GM10248 (cell line): Measurements from ENCODE around the gene FAM171A1.
"Not testable (repeated sequence)": the region's sequence is repeated elsewhere in the genome, so short reads cannot be mapped to it uniquely, and the experiment has no call there.

Source experiments
- CTCF ChIA-PET: fragments of 300-600 bp; sonication (Branson Sonifier 250); formaldehyde crosslinking; extraction: SDS; loops from one replicate; lab custom pipeline; 2021; ENCODE audit warnings: antibody characterized with exemption; lab: Yijun Ruan, JAX
- POLR2A ChIA-PET: fragments of 350-650 bp; sonication (Branson Sonifier 250); formaldehyde crosslinking; extraction: SDS; loops from one replicate; lab custom pipeline; 2020; ENCODE audit warnings: antibody characterized with exemption; lab: Yijun Ruan, JAX
- DNase-seq: peaks from one replicate; pipeline ENCODE4 v3.0.0; 2012; ENCODE audit errors: extremely low spot score
- CTCF ChIP-seq: IDR thresholded peaks from 2 replicates; pipeline ENCODE4 v1.5.1; 2012; ENCODE audit warnings: mild to moderate bottlenecking, low read depth; ENCODE audit errors: extremely low read depth, missing control alignments, control extremely low read depth

The FAM171A1 gene

GRCh38 chr10:15209827-15210509 lies 161.1 kb downstream of the FAM171A1 start:
- DNase-seq: peak; percentile 78
- peak; percentile 93 for TF ChIP-seq CTCF
- ChIA-PET POLR2A (no interaction called here), CTCF (interaction anchor here (0.7 to 1.8 kb wide), 13 partner anchors 8 to 161 kb away, joined by 3 to 10 read pairs (median 3); partner anchors contain the start of gene FAM171A1)

GRCh38 chr10:15208221-15208620 lies 162.9 kb downstream of the FAM171A1 start:
- ChIA-PET POLR2A (no interaction called here), CTCF (interaction anchor here (1.2 to 1.7 kb wide), 2 partner anchors 10 to 21 kb away, joined by 3 to 4 read pairs; no protein-coding TSS in a partner anchor)
- no peak for DNase-seq
- no peak for TF ChIP-seq CTCF

- CTCF ChIA-PET: interaction anchor here (1.2 kb wide), 1 partner anchor 9 kb away, joined by 3 read pairs; no protein-coding TSS in a partner anchor
- POLR2A ChIA-PET: not testable (repeated sequence)
Measured at GRCh38 chr10:15207410-15207809, 163.7 kb downstream of the FAM171A1 start.

GRCh38 chr10:15202639-15203038 lies 168.4 kb downstream of the FAM171A1 start:
- DNase-seq: no peak
- POLR2A ChIA-PET: no interaction called here
- CTCF ChIA-PET: interaction anchor here (1.4 kb wide), 1 partner anchor 8 kb away, joined by 5 read pairs; no protein-coding TSS in a partner anchor
- no peak for TF ChIP-seq CTCF

More at GRCh38 chr10:15207410-15207809, 163.7 kb downstream of the FAM171A1 start:
- not testable (repeated sequence) for DNase-seq

GRCh38 chr10:15202301-15202621 lies 168.8 kb downstream of the FAM171A1 start:
- DNase-seq, POLR2A ChIA-PET: not testable (repeated sequence)
- CTCF ChIA-PET: interaction anchor here (1.1 to 1.4 kb wide), 3 partner anchors 9 to 35 kb away, joined by 3 to 7 read pairs (median 5); no protein-coding TSS in a partner anchor

- ChIA-PET POLR2A (no interaction called here), CTCF (interaction anchor here (1.1 to 1.4 kb wide), 5 partner anchors 8 to 34 kb away, joined by 3 to 7 read pairs (median 4); no protein-coding TSS in a partner anchor)
- no peak for TF ChIP-seq CTCF
- DNase-seq: no peak
Measured at GRCh38 chr10:15201589-15202300, 169.3 kb downstream of the FAM171A1 start.

GRCh38 chr10:15200626-15201025 lies 170.5 kb downstream of the FAM171A1 start:
- ChIA-PET CTCF (interaction anchor here (1.8 kb wide), 1 partner anchor 10 kb away, joined by 5 read pairs; no protein-coding TSS in a partner anchor), POLR2A (interaction anchor here (0.5 kb wide), 1 partner anchor 15 kb away, joined by 5 read pairs; no protein-coding TSS in a partner anchor)
- no peak for TF ChIP-seq CTCF
- no peak for DNase-seq
